Neutrophil (primary cell): Measurements from ENCODE around the gene CXCR6.

Experiments used
- H3K27ac ChIP-seq: fragments of 200-600 bp; sonication (generic); 2 replicates; pipeline ENCODE4 v1.5.1; 2016; ENCODE audit warnings: mild to moderate bottlenecking, moderate library complexity
- H3K27me3 ChIP-seq: fragments of 200-600 bp; sonication (generic); 2 replicates; pipeline ENCODE4 v1.6.0; 2016; ENCODE audit warnings: mild to moderate bottlenecking
- H3K36me3 ChIP-seq: fragments of 200-600 bp; sonication (generic); 2 replicates; pipeline ENCODE4 v1.5.1; 2017
- H3K4me1 ChIP-seq, 2 experiments: fragments of 200-600 bp in 1 of 2; sonication (generic) in 1 of 2; 1 replicate in 1 of 2; 2 replicates in 1 of 2; pipeline versions ENCODE4 v1.5.1 to v1.6.1; 2013 to 2016; ENCODE audit warnings: low read depth in 1 of 2, low read length in 1 of 2, mild to moderate bottlenecking in 1 of 2, moderate library complexity in 1 of 2; ENCODE audit not compliant: control insufficient read depth in 1 of 2, insufficient read depth in 1 of 2
- H3K4me3 ChIP-seq, 2 experiments: fragments of 200-600 bp in 1 of 2; sonication (generic) in 1 of 2; 1 replicate in 1 of 2; 2 replicates in 1 of 2; pipeline ENCODE4 v1.5.1; 2013 to 2016; ENCODE audit warnings: low read depth in 1 of 2, low read length in 1 of 2, mild to moderate bottlenecking in 1 of 2, moderate library complexity in 1 of 2
- H3K9me3 ChIP-seq: fragments of 200-600 bp; sonication (generic); 2 replicates; pipeline ENCODE4 v1.5.1; 2016
- CTCF ChIP-seq: fragments of 200-600 bp; sonication (generic); IDR thresholded peaks from 2 replicates; pipeline ENCODE4 v1.5.1; 2016; ENCODE audit warnings: antibody characterized with exemption

CXCR6 gene

DNA sequence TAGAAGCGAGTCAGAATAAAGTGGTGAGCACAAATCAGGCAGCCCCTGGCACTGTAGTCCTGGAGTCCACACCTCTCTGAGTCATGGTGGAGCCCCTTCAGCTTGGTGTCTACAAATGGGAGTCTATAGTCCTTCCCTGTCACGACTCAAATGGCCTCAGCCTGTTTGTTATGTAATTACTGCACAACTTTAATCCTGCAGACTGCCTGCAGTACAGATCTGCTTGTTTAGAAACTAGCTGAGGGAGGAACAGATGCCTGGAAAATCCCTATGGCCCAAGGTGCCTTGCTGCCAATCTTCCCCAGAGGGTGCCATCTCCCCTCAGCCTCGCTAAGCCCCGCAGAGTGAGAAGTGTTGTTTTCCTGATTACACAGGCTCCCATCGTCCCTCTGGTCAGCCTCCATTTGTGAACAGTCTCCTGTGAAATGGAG is 3.9 kb upstream of the CXCR6 start:
- H3K27me3 ChIP-seq = no peaks in the 10 kb centered on the region
- no peaks in the 10 kb centered on the region for H3K4me1 ChIP-seq
- TF ChIP-seq CTCF = no peak
- no peak overlapping the region for H3K4me3 ChIP-seq
- no peak overlapping the region for H3K27ac ChIP-seq
- no peaks in the 10 kb centered on the region for H3K9me3 ChIP-seq
- no peaks in the 10 kb centered on the region for H3K36me3 ChIP-seq

DNA sequence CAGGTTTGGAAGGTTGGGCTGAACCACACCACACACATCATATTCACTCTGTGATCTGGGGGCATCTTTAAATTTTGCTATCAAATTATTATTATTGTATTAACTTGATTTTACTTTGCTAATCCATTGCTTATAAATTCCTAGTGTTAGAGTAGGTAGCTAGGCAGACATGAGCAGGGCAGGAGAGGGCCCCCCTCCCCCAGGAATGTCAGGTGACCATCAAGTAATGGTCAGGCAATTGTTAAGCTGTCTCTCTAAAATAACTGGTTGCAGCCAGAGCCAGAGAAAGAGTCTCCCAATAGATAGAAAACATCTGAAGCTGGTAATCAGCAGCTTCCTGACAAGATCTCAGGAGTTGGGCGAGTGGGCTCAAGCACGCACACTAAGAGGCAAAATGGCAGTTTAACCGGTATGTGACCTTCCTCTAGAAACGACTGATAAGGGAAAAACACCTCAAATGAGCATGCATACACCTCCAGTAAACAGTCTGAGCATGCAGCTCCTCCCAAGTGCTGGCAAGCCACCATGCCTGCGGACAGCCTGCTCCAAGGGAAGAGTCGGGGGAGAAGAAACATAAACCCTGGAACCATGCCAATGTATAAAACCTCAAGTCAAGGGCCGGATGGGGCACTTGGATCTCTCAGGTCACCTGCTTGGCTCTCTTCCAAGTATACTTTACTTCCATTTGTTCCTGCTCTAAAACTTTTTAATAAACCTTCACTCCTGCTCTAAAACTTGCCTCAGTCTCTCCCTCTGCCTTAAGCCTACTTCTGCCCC is 3.1 kb upstream of the CXCR6 start:
- Histone ChIP-seq H3K4me3 (no peak overlapping the region), H3K36me3 (no peaks in the 10 kb centered on the region), H3K27ac (no peak overlapping the region), H3K27me3 (no peaks in the 10 kb centered on the region), H3K4me1 (no peaks in the 10 kb centered on the region), H3K9me3 (no peaks in the 10 kb centered on the region)
- no peak for TF ChIP-seq CTCF

GRCh38 chr3:45940781-45941365 is 2.4 kb upstream of the CXCR6 start:
- H3K4me3 ChIP-seq = no peak overlapping the region
- no peaks in the 10 kb centered on the region for H3K36me3 ChIP-seq
- no peaks in the 10 kb centered on the region for H3K27me3 ChIP-seq
- no peaks in the 10 kb centered on the region for H3K9me3 ChIP-seq
- no peak overlapping the region for H3K27ac ChIP-seq
- no peak for TF ChIP-seq CTCF
- H3K4me1 ChIP-seq = no peaks in the 10 kb centered on the region

- Histone ChIP-seq H3K27me3 (no peaks in the 10 kb centered on the region), H3K4me1 (no peaks in the 10 kb centered on the region), H3K27ac (no peak overlapping the region), H3K4me3 (no peak overlapping the region), H3K9me3 (no peaks in the 10 kb centered on the region), H3K36me3 (no peaks in the 10 kb centered on the region)
- no peak for TF ChIP-seq CTCF
Measured at GRCh38 chr3:45942051-45942825, 1.0 kb upstream of the CXCR6 start.

DNA sequence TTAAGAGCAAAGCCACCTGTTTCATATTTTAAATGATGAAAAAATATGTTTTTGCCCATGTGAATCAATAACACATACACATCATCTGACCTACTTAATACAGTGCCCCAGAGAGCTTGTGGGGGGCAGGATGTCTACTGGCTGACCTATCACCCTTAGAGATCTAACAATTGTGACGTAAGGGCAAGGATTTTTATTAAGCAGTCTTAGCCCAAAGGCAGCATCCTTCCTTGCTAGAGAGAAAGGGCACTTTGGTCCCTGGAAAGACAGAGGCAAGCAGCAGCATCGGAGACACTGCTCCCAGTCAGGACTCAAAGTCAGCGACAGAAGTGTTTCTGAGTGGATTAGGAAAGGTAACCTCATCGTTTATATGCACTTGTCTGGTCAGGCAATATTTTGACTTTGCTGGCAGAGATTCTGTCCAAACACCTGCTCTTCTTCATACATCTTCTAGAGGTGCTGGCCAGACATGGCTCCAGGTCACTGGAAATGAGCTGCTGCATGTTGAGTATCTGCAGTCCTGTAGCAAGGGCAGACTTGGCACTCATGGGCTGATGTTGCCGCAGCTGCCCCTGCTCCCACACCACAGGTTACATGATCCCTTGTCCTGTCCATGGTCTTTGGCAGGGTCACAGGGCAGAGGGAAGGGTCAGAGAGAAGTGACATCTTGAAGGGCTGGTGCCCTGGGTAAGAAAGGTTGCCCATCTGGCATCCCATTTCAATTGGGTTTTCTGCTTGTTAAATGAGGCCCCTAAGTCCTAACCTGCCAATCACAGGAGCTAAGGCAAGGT is 1.8 kb downstream of the CXCR6 start:
- peaks cover 8% of the 10 kb centered on the region for H3K36me3 ChIP-seq
- H3K4me3 ChIP-seq = no peak overlapping the region
- no peaks in the 10 kb centered on the region for H3K4me1 ChIP-seq
- H3K27me3 ChIP-seq = peaks cover 10% of the 10 kb centered on the region
- H3K9me3 ChIP-seq = no peaks in the 10 kb centered on the region
- TF ChIP-seq CTCF = no peak
- no peak overlapping the region for H3K27ac ChIP-seq
